ENCODE data around the gene FBXO28.

The FBXO28 gene

GRCh38 chr1:224182057-224182865 is 68.3 kb downstream of the FBXO28 start:
- H3K36me3 ChIP-seq (ENCODE audit: control insufficient read depth in 2 of 2, insufficient read depth in 2 of 2, low read length in 2 of 2), result no peaks in the 10 kb centered on the region
- H3K27ac ChIP-seq (ENCODE audit: low read depth in 2 of 2, low read length in 2 of 2), result peak overlapping the region; percentile 88 to 92
- no peaks in the 10 kb centered on the region for H3K27me3 ChIP-seq (ENCODE audit: control insufficient read depth in 2 of 2, insufficient read depth in 2 of 2, low read length in 2 of 2)
- peak overlapping the region; percentile 80 to 84 for H3K4me3 ChIP-seq (ENCODE audit: low read length in 2 of 2)
- peak overlapping the region; percentile 66 to 88 for H3K9ac ChIP-seq (ENCODE audit: low read depth in 1 of 2, low read length in 2 of 2)
- peaks cover 7 to 16% of the 10 kb centered on the region in 2 donors for H3K4me1 ChIP-seq (ENCODE audit: control insufficient read depth in 2 of 2, insufficient read depth in 2 of 2, low read length in 2 of 2)
- H3K9me3 ChIP-seq (ENCODE audit: control insufficient read depth in 2 of 2, low read length in 2 of 2), result no peaks in the 10 kb centered on the region

DNA sequence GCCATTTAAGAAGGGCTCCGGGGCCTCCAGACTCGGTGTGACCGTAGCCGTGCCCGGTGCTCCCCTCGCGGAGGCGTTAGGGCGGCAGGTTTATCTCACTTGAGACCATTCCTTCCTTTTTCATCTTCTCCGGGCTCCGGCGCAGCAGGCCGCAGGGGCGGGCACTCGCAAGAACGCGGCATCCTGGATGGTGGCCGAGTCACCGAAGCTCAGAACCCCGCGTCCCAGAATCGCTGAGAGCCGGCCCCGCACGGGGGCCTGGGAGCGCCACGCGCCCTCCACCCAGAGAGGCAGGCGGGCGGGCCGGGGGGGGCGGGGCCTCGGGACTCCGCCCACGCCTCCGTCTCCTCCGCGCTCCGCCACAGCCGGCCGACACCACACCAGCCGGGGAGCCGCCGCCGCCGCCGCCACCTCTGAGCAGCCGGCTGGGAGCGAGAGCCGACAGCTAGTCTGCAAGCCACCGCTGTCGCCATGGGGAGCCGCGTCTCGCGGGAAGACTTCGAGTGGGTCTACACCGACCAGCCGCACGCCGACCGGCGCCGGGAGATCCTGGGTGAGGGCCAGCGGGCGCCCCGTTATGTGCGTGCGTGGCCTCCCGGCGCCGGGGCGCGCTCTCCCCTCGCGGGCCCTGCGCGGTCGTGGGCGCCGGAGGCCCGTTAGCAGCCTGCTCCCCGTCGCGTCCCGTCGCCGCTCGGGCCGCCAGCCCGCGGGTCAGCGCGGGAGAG is 69.1 kb downstream of the FBXO28 start, which contains the start of gene DEGS1:
Gene DEGS1, plus strand, starts transcription at position 375 of the 725 bp plus-strand sequence. Its CDS starts 97 bp downstream, at position 472.
- Histone ChIP-seq H3K9ac (ENCODE audit: low read depth in 1 of 2, low read length in 2 of 2) (peak within 1 kb of the TSS; percentile 79 to 88), H3K4me1 (ENCODE audit: control insufficient read depth in 2 of 2, insufficient read depth in 2 of 2, low read length in 2 of 2) (peaks cover 7 to 16% of the 10 kb centered on the region in 2 donors), H3K27me3 (ENCODE audit: control insufficient read depth in 2 of 2, insufficient read depth in 2 of 2, low read length in 2 of 2) (no peaks in the 10 kb centered on the region), H3K9me3 (ENCODE audit: control insufficient read depth in 2 of 2, low read length in 2 of 2) (no peaks in the 10 kb centered on the region), H3K27ac (ENCODE audit: low read depth in 2 of 2, low read length in 2 of 2) (peak within 1 kb of the TSS; percentile 88 to 92), H3K36me3 (ENCODE audit: control insufficient read depth in 2 of 2, insufficient read depth in 2 of 2, low read length in 2 of 2) (no peaks in the 10 kb centered on the region), H3K4me3 (ENCODE audit: low read length in 2 of 2) (peak within 1 kb of the TSS; percentile 80 to 84)

DNA sequence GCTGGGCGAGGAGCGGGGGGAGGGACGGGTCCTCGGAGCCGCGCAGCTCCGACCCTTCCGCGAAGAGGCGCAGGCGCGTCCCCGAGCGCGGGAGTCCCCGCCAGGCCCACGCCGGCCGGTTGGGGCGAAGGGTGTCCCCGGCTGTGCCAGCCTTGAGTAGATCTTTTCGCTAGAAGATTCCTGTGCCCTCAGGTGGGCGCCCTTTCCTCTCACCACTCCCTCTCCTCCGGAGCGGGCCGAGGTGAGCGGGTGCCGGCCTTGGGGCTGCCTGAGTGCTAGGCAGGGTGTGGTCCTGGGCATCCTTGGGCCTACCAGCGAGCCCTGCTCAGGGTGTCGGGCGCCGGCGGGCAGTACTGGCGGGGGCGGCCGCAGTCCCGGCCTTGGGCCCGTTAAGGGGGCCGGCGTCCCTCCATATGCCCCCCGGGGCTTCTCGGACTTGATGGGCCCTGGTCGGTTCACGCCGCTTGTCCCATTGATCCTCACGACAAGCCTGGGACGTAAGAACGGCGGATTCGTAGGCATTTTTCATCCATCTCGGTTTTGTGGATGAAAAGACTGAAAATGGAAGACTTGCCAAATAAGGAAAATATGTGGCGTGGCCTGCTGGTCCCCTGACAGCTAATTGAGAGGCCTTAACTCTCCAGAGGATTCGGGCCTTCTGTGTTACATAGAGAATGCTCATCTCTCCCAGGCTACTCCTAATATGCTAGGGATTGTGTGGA is 69.8 kb downstream of the FBXO28 start:
- H3K27me3 ChIP-seq (ENCODE audit: control insufficient read depth in 2 of 2, insufficient read depth in 2 of 2, low read length in 2 of 2), result no peaks in the 10 kb centered on the region
- H3K36me3 ChIP-seq (ENCODE audit: control insufficient read depth in 2 of 2, insufficient read depth in 2 of 2, low read length in 2 of 2), result no peaks in the 10 kb centered on the region
- peak overlapping the region; percentile 79 to 88 for H3K9ac ChIP-seq (ENCODE audit: low read depth in 1 of 2, low read length in 2 of 2)
- peaks cover 7 to 16% of the 10 kb centered on the region in 2 donors for H3K4me1 ChIP-seq (ENCODE audit: control insufficient read depth in 2 of 2, insufficient read depth in 2 of 2, low read length in 2 of 2)
- H3K9me3 ChIP-seq (ENCODE audit: control insufficient read depth in 2 of 2, low read length in 2 of 2), result no peaks in the 10 kb centered on the region
- H3K27ac ChIP-seq (ENCODE audit: low read depth in 2 of 2, low read length in 2 of 2), result peak overlapping the region; percentile 88 to 92
- H3K4me3 ChIP-seq (ENCODE audit: low read length in 2 of 2), result peak overlapping the region; percentile 75 to 80

GRCh38 chr1:224185208-224185607 is 71.3 kb downstream of the FBXO28 start:
- Histone ChIP-seq H3K9me3 (ENCODE audit: control insufficient read depth in 2 of 2, low read length in 2 of 2) (no peaks in the 10 kb centered on the region), H3K27ac (ENCODE audit: low read depth in 2 of 2, low read length in 2 of 2) (no peak overlapping the region), H3K27me3 (ENCODE audit: control insufficient read depth in 2 of 2, insufficient read depth in 2 of 2, low read length in 2 of 2) (no peaks in the 10 kb centered on the region), H3K4me3 (ENCODE audit: low read length in 2 of 2) (peak overlapping the region in 1 of 2 donors; percentile 13), H3K36me3 (ENCODE audit: control insufficient read depth in 2 of 2, insufficient read depth in 2 of 2, low read length in 2 of 2) (no peaks in the 10 kb centered on the region), H3K9ac (ENCODE audit: low read depth in 1 of 2, low read length in 2 of 2) (no peak overlapping the region), H3K4me1 (ENCODE audit: control insufficient read depth in 2 of 2, insufficient read depth in 2 of 2, low read length in 2 of 2) (peaks cover 7 to 16% of the 10 kb centered on the region in 2 donors)

DNA sequence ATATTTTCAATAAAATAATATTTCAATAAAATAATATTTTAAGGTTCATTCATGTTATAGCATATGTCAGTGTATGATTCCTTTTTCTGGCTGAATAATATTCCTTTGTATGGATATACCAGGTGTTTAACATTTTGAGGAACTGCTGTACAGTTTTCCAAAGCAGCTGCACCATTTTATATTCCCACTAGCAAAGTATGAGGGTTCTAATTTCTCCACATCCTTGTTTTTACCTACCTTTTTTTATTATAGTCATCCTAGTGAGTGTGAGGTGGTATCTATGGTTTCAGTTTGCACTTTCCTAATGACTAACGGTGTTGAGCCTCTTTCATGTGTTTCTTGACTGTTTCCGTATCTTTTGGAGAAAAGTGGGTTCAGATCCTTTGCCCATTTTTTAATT is 74.4 kb downstream of the FBXO28 start:
- Histone ChIP-seq H3K9ac (ENCODE audit: low read depth in 1 of 2, low read length in 2 of 2) (no peak overlapping the region), H3K4me1 (ENCODE audit: control insufficient read depth in 2 of 2, insufficient read depth in 2 of 2, low read length in 2 of 2) (peaks cover 7 to 10% of the 10 kb centered on the region in 2 donors), H3K27ac (ENCODE audit: low read depth in 2 of 2, low read length in 2 of 2) (no peak overlapping the region), H3K27me3 (ENCODE audit: control insufficient read depth in 2 of 2, insufficient read depth in 2 of 2, low read length in 2 of 2) (no peaks in the 10 kb centered on the region), H3K9me3 (ENCODE audit: control insufficient read depth in 2 of 2, low read length in 2 of 2) (no peaks in the 10 kb centered on the region), H3K36me3 (ENCODE audit: control insufficient read depth in 2 of 2, insufficient read depth in 2 of 2, low read length in 2 of 2) (peaks cover 3 to 5% of the 10 kb centered on the region in 2 donors), H3K4me3 (ENCODE audit: low read length in 2 of 2) (no peak overlapping the region)

GRCh38 chr1:224189561-224189960 is 75.7 kb downstream of the FBXO28 start:
- H3K27me3 ChIP-seq (ENCODE audit: control insufficient read depth in 2 of 2, insufficient read depth in 2 of 2, low read length in 2 of 2), result no peaks in the 10 kb centered on the region
- no peak overlapping the region for H3K9ac ChIP-seq (ENCODE audit: low read depth in 1 of 2, low read length in 2 of 2)
- no peaks in the 10 kb centered on the region for H3K9me3 ChIP-seq (ENCODE audit: control insufficient read depth in 2 of 2, low read length in 2 of 2)
- no peak overlapping the region for H3K27ac ChIP-seq (ENCODE audit: low read depth in 2 of 2, low read length in 2 of 2)
- no peak overlapping the region for H3K4me3 ChIP-seq (ENCODE audit: low read length in 2 of 2)
- H3K36me3 ChIP-seq (ENCODE audit: control insufficient read depth in 2 of 2, insufficient read depth in 2 of 2, low read length in 2 of 2), result peaks cover 10% of the 10 kb centered on the region in 2 donors
- peaks cover under 1 to 3% of the 10 kb centered on the region in 2 donors for H3K4me1 ChIP-seq (ENCODE audit: control insufficient read depth in 2 of 2, insufficient read depth in 2 of 2, low read length in 2 of 2)

GRCh38 chr1:224192082-224192788 is 78.3 kb downstream of the FBXO28 start:
- H3K9me3 ChIP-seq (ENCODE audit: control insufficient read depth in 2 of 2, low read length in 2 of 2), result no peaks in the 10 kb centered on the region
- no peak overlapping the region for H3K27ac ChIP-seq (ENCODE audit: low read depth in 2 of 2, low read length in 2 of 2)
- peaks cover 10% of the 10 kb centered on the region in 2 donors for H3K36me3 ChIP-seq (ENCODE audit: control insufficient read depth in 2 of 2, insufficient read depth in 2 of 2, low read length in 2 of 2)
- no peaks in the 10 kb centered on the region for H3K27me3 ChIP-seq (ENCODE audit: control insufficient read depth in 2 of 2, insufficient read depth in 2 of 2, low read length in 2 of 2)
- no peak overlapping the region for H3K9ac ChIP-seq (ENCODE audit: low read depth in 1 of 2, low read length in 2 of 2)
- H3K4me3 ChIP-seq (ENCODE audit: low read length in 2 of 2), result no peak overlapping the region
- no peaks in the 10 kb centered on the region for H3K4me1 ChIP-seq (ENCODE audit: control insufficient read depth in 2 of 2, insufficient read depth in 2 of 2, low read length in 2 of 2)

- H3K9me3 ChIP-seq (ENCODE audit: control insufficient read depth in 2 of 2, low read length in 2 of 2), result no peaks in the 10 kb centered on the region
- H3K9ac ChIP-seq (ENCODE audit: low read depth in 1 of 2, low read length in 2 of 2), result no peak overlapping the region
- no peaks in the 10 kb centered on the region for H3K4me1 ChIP-seq (ENCODE audit: control insufficient read depth in 2 of 2, insufficient read depth in 2 of 2, low read length in 2 of 2)
- H3K4me3 ChIP-seq (ENCODE audit: low read length in 2 of 2), result no peak overlapping the region
- H3K27me3 ChIP-seq (ENCODE audit: control insufficient read depth in 2 of 2, insufficient read depth in 2 of 2, low read length in 2 of 2), result no peaks in the 10 kb centered on the region
- H3K36me3 ChIP-seq (ENCODE audit: control insufficient read depth in 2 of 2, insufficient read depth in 2 of 2, low read length in 2 of 2), result peaks cover 10% of the 10 kb centered on the region in 2 donors
- no peak overlapping the region for H3K27ac ChIP-seq (ENCODE audit: low read depth in 2 of 2, low read length in 2 of 2)
Observed at GRCh38 chr1:224193319-224193966, 79.5 kb downstream of the FBXO28 start.
